Neural crest cell (in vitro differentiated cells): Measurements from ENCODE around the gene GALNT18. TPM values are rescaled to one million over a fixed set of nuclear protein-coding genes. Genes with fewer than 3 reads are reported as not detected.

Experiments
- DNase-seq: peaks from one replicate; pipeline ENCODE4 v3.0.0; 2021; ENCODE audit warnings: low read depth, mixed read lengths, low spot score
- H3K27ac Mint-ChIP-seq: one replicate; pipeline ENCODE4 v1.8.0; 2021; ENCODE audit warnings: mild to moderate bottlenecking, mixed read lengths; ENCODE audit not compliant: unreplicated experiment
- H3K27me3 Mint-ChIP-seq: 2 replicates; pipeline ENCODE4 v1.8.0; 2021; ENCODE audit warnings: low read depth, mild to moderate bottlenecking, mixed read lengths
- H3K36me3 Mint-ChIP-seq: 2 replicates; pipeline ENCODE4 v1.8.0; 2021; ENCODE audit warnings: low read depth, mild to moderate bottlenecking, mixed read lengths
- H3K4me1 Mint-ChIP-seq: 2 replicates; pipeline ENCODE4 v1.8.0; 2021; ENCODE audit warnings: mixed read lengths
- H3K4me3 Mint-ChIP-seq: one replicate; pipeline ENCODE4 v1.8.0; 2021; ENCODE audit warnings: mild to moderate bottlenecking, mixed read lengths
- H3K9me3 Mint-ChIP-seq: 2 replicates; pipeline ENCODE4 v1.8.0; 2021; ENCODE audit warnings: mixed read lengths
- CTCF ChIP-seq: fragments of 200-600 bp; sonication (generic); conservative IDR thresholded peaks from 2 replicates; pipeline ENCODE4 v1.5.0; 2021; ENCODE audit warnings: antibody characterized with exemption, mild to moderate bottlenecking
- total RNA-seq: library from RNA; stranded (reverse); gene quantifications from 2 replicates; pipeline ENCODE4 v1.2.1, GENCODE V29; 2021

GALNT18 gene
- total RNA-seq, 1 donor from 2014 or later = 2.8 TPM

- Mint-ChIP-seq H3K9me3 (peaks cover 5% of the 10 kb centered on the region), H3K4me3 (no peak overlapping the region), H3K27ac (no peak overlapping the region), H3K27me3 (no peaks in the 10 kb centered on the region), H3K4me1 (peaks cover 4% of the 10 kb centered on the region), H3K36me3 (no peaks in the 10 kb centered on the region)
- TF ChIP-seq CTCF = no peak
- DNase-seq = no peak
Measured at GRCh38 chr11:11270236-11270775, 351.5 kb downstream of the GALNT18 start.

GRCh38 chr11:11268706-11269105 lies 353.1 kb downstream of the GALNT18 start:
- Mint-ChIP-seq H3K4me3 (no peak overlapping the region), H3K27me3 (no peaks in the 10 kb centered on the region), H3K36me3 (no peaks in the 10 kb centered on the region), H3K4me1 (peaks cover 4% of the 10 kb centered on the region), H3K9me3 (no peaks in the 10 kb centered on the region), H3K27ac (no peak overlapping the region)
- no peak for DNase-seq
- TF ChIP-seq CTCF = no peak

- H3K4me1 Mint-ChIP-seq = peaks cover 8% of the 10 kb centered on the region
- no peaks in the 10 kb centered on the region for H3K9me3 Mint-ChIP-seq
- no peak overlapping the region for H3K27ac Mint-ChIP-seq
- DNase-seq = no peak
- H3K27me3 Mint-ChIP-seq = no peaks in the 10 kb centered on the region
- no peaks in the 10 kb centered on the region for H3K36me3 Mint-ChIP-seq
- H3K4me3 Mint-ChIP-seq = no peak overlapping the region
- TF ChIP-seq CTCF = no peak
Measured at GRCh38 chr11:11268119-11268518, 353.7 kb downstream of the GALNT18 start.

GRCh38 chr11:11267312-11267711 lies 354.5 kb downstream of the GALNT18 start:
- Mint-ChIP-seq H3K27me3 (no peaks in the 10 kb centered on the region), H3K4me3 (no peak overlapping the region), H3K36me3 (no peaks in the 10 kb centered on the region), H3K27ac (no peak overlapping the region), H3K4me1 (peaks cover 8% of the 10 kb centered on the region), H3K9me3 (no peaks in the 10 kb centered on the region)
- DNase-seq = no peak
- no peak for TF ChIP-seq CTCF

GRCh38 chr11:11265994-11266606 lies 355.7 kb downstream of the GALNT18 start:
- H3K27ac Mint-ChIP-seq = peak overlapping the region; percentile 48
- peaks cover 8% of the 10 kb centered on the region for H3K4me1 Mint-ChIP-seq
- TF ChIP-seq CTCF = peak; percentile 75
- peak; percentile 51 for DNase-seq
- H3K27me3 Mint-ChIP-seq = no peaks in the 10 kb centered on the region
- no peaks in the 10 kb centered on the region for H3K9me3 Mint-ChIP-seq
- H3K4me3 Mint-ChIP-seq = no peak overlapping the region
- H3K36me3 Mint-ChIP-seq = no peaks in the 10 kb centered on the region
